Measurements from ENCODE around the gene ICE2.

- TF ChIP-seq CTCF (IDR thresholded peaks at IDR 0.05) (no peak), POLR2AphosphoS5 (IDR thresholded peaks at IDR 0.05) (no peak), POLR2A (IDR thresholded peaks at IDR 0.05) (no peak)
Observed at GRCh38 chr15:60464836-60465630, 13.9 kb downstream of the ICE2 start.

Measured in breast epithelium (tissue), 3 donors.